DND-41 (cell line): ENCODE measurements around the gene CAMK2A.

Source experiments
- ATAC-seq: fragments of 200-7000 bp; cut with Tn5 transposase; 3 replicates; pipeline ENCODE4 v1.9.1; 2021; ENCODE audit warnings: low read depth; ENCODE audit not compliant: insufficient read depth
- DNase-seq: peaks from one replicate; pipeline ENCODE4 v3.0.0-alpha.2; 2020
- H2AFZ ChIP-seq: 2 replicates; pipeline ENCODE4 v1.6.0; 2012; ENCODE audit warnings: low read depth, low read length
- H3K27ac ChIP-seq: 2 replicates; pipeline ENCODE4 v1.5.1; 2012; ENCODE audit warnings: low read length, inconsistent platforms
- H3K27me3 ChIP-seq: fragments of 200-600 bp; sonication (generic); 2 replicates; pipeline ENCODE4 v1.6.0; 2012; ENCODE audit warnings: low read length, mild to moderate bottlenecking, inconsistent platforms; ENCODE audit not compliant: insufficient read depth, poor library complexity
- H3K36me3 ChIP-seq: 2 replicates; pipeline ENCODE4 v1.5.1; 2012; ENCODE audit warnings: low read length, inconsistent platforms; ENCODE audit not compliant: insufficient read depth
- H3K4me1 ChIP-seq: 2 replicates; pipeline ENCODE4 v1.5.1; 2012; ENCODE audit warnings: mild to moderate bottlenecking, low read length; ENCODE audit not compliant: insufficient read depth
- H3K4me2 ChIP-seq: 2 replicates; pipeline ENCODE4 v1.6.0; 2012; ENCODE audit warnings: mild to moderate bottlenecking, moderate library complexity, low read length, inconsistent platforms; ENCODE audit not compliant: insufficient read depth
- H3K4me3 ChIP-seq, 2 experiments: fragments of 200-600 bp in 1 of 2; shearing (Covaris generic) in 1 of 2; 2 replicates each; pipeline ENCODE4 v1.5.1; 2012 to 2016; ENCODE audit warnings: inconsistent platforms in 2 of 2, low read length in 2 of 2, mild to moderate bottlenecking in 2 of 2, low read depth in 1 of 2, moderate library complexity in 1 of 2
- H3K79me2 ChIP-seq: 2 replicates; pipeline ENCODE4 v1.6.0; 2012; ENCODE audit warnings: low read length, inconsistent platforms; ENCODE audit not compliant: insufficient read depth
- H3K9ac ChIP-seq: 2 replicates; pipeline ENCODE4 v1.6.0; 2012; ENCODE audit warnings: low read depth, mild to moderate bottlenecking, inconsistent platforms, low read length, moderate library complexity
- H3K9me3 ChIP-seq: 2 replicates; pipeline ENCODE4 v1.5.1; 2012; ENCODE audit warnings: low read length, moderate library complexity, mild to moderate bottlenecking, inconsistent platforms; ENCODE audit not compliant: insufficient read depth, severe bottlenecking
- H4K20me1 ChIP-seq: 2 replicates; pipeline ENCODE4 v1.6.0; 2012; ENCODE audit warnings: low read length; ENCODE audit not compliant: insufficient read depth
- CTCF ChIP-seq: IDR thresholded peaks from 2 replicates; pipeline ENCODE4 v1.5.1; 2012; ENCODE audit warnings: borderline replicate concordance, low read length, moderate library complexity, mild to moderate bottlenecking; ENCODE audit not compliant: poor library complexity, severe bottlenecking; ENCODE audit errors: extremely low read depth
- EZH2 ChIP-seq: IDR thresholded peaks from 3 replicates; pipeline ENCODE4 v1.6.1; 2012; ENCODE audit warnings: borderline replicate concordance, low read depth, mild to moderate bottlenecking, moderate library complexity, low read length, inconsistent platforms; ENCODE audit not compliant: severe bottlenecking

The CAMK2A gene

GRCh38 chr5:150278046-150278730 is 11.4 kb downstream of the CAMK2A start:
- Histone ChIP-seq H3K4me3 (no peak overlapping the region), H3K36me3 (no peaks in the 10 kb centered on the region), H3K9me3 (no peaks in the 10 kb centered on the region), H3K4me2 (no peak overlapping the region), H3K27ac (no peak overlapping the region), H3K4me1 (no peaks in the 10 kb centered on the region), H2AFZ (no peak overlapping the region), H4K20me1 (no peaks in the 10 kb centered on the region), H3K79me2 (no peaks in the 10 kb centered on the region), H3K27me3 (peaks cover 40% of the 10 kb centered on the region), H3K9ac (no peak overlapping the region)
- ATAC-seq (no peak), DNase-seq (no peak)
- TF ChIP-seq CTCF (no peak), EZH2 (no peak)

- no peak overlapping the region for H3K9ac ChIP-seq
- H3K4me2 ChIP-seq, result no peak overlapping the region
- no peaks in the 10 kb centered on the region for H4K20me1 ChIP-seq
- no peaks in the 10 kb centered on the region for H3K9me3 ChIP-seq
- H3K79me2 ChIP-seq, result no peaks in the 10 kb centered on the region
- TF ChIP-seq CTCF (no peak), EZH2 (no peak)
- no peaks in the 10 kb centered on the region for H3K4me1 ChIP-seq
- ATAC-seq (no peak), DNase-seq (no peak)
- H2AFZ ChIP-seq, result no peak overlapping the region
- no peak overlapping the region for H3K4me3 ChIP-seq
- peaks cover 43% of the 10 kb centered on the region for H3K27me3 ChIP-seq
- H3K27ac ChIP-seq, result no peak overlapping the region
- H3K36me3 ChIP-seq, result no peaks in the 10 kb centered on the region
Measured at GRCh38 chr5:150277043-150277442, 12.5 kb downstream of the CAMK2A start.

GRCh38 chr5:150274811-150275210 is 14.8 kb downstream of the CAMK2A start:
- H3K4me2 ChIP-seq, result no peak overlapping the region
- no peak overlapping the region for H3K27ac ChIP-seq
- H2AFZ ChIP-seq, result no peak overlapping the region
- no peaks in the 10 kb centered on the region for H3K4me1 ChIP-seq
- DNase-seq (no peak), ATAC-seq (no peak)
- no peaks in the 10 kb centered on the region for H4K20me1 ChIP-seq
- H3K79me2 ChIP-seq, result no peaks in the 10 kb centered on the region
- peaks cover 41% of the 10 kb centered on the region for H3K27me3 ChIP-seq
- TF ChIP-seq EZH2, result no peak
- TF ChIP-seq CTCF, result no peak
- no peaks in the 10 kb centered on the region for H3K36me3 ChIP-seq
- no peak overlapping the region for H3K4me3 ChIP-seq
- H3K9me3 ChIP-seq, result no peaks in the 10 kb centered on the region
- H3K9ac ChIP-seq, result no peak overlapping the region
